ENCODE measurements around the gene GPR158.
"Not testable (repeated sequence)": the region's sequence is repeated elsewhere in the genome, so short reads cannot be mapped to it uniquely, and the experiment has no call there.

The GPR158 gene

DNA sequence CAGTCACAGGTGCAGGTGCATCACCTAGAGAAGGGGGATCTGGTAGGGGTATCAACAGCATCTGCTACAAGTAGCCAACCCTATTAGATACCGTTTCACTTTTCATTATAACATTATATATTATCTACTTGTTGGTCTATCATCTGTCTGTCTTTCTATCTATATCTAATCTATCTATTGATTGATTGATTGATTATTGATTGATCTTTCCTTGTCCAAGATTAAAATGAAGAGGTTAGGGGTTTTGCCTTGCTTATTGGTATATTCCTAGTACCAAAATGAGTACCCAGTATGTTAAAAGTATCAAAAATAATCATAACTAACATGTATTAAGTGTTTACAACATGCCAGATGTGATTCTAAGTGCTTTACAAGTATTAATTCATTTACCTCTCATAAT, 121.5 kb downstream of the GPR158 start:
- Histone ChIP-seq H3K36me3 (ENCODE audit: control insufficient read depth in 1 of 2, insufficient read depth in 2 of 2, low read length in 2 of 2) (no peaks in the 10 kb centered on the region), H3K9me3 (ENCODE audit: control insufficient read depth in 1 of 2, low read length in 2 of 2) (no peaks in the 10 kb centered on the region)

DNA sequence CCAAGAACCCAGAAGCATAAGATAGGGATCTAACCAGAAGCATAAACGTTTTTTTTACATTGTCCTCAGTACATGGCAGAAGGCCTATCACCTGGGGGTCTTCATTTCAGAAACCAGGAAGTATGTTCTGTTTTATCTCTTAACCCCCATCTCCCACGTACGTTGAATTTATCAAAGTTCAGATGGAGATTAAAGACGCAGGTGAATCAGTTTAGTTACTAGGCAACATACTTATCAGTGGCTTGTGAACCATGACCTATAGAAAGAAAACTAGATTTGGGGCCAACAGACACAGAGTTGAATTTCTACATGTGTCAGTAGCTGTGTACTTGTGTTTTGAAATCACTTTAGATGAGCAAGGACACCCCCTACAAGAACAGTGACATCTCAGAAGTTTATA, 122.7 kb downstream of the GPR158 start:
- no peaks in the 10 kb centered on the region for H3K36me3 ChIP-seq (ENCODE audit: control insufficient read depth in 1 of 2, insufficient read depth in 2 of 2, low read length in 2 of 2)
- H3K4me1 ChIP-seq (ENCODE audit: control insufficient read depth in 1 of 2, insufficient read depth in 2 of 2, low read length in 2 of 2) = no peaks in the 10 kb centered on the region
- no peak overlapping the region for H3K9ac ChIP-seq (ENCODE audit: low read depth in 1 of 2, low read length in 2 of 2)
- no peaks in the 10 kb centered on the region for H3K9me3 ChIP-seq (ENCODE audit: control insufficient read depth in 1 of 2, low read length in 2 of 2)
- no peaks in the 10 kb centered on the region for H3K27me3 ChIP-seq (ENCODE audit: control insufficient read depth in 1 of 2, insufficient read depth in 2 of 2, low read length in 2 of 2)
- no peak overlapping the region for H3K4me3 ChIP-seq (ENCODE audit: low read depth in 1 of 2, low read length in 2 of 2)
- no peak overlapping the region for H3K27ac ChIP-seq (ENCODE audit: low read depth, low read length)

More for the DNA sequence above, 121.5 kb downstream of the GPR158 start:
- Histone ChIP-seq H3K4me3 (ENCODE audit: low read depth in 1 of 2, low read length in 2 of 2) (no peak overlapping the region), H3K27me3 (ENCODE audit: control insufficient read depth in 1 of 2, insufficient read depth in 2 of 2, low read length in 2 of 2) (no peaks in the 10 kb centered on the region), H3K4me1 (ENCODE audit: control insufficient read depth in 1 of 2, insufficient read depth in 2 of 2, low read length in 2 of 2) (no peaks in the 10 kb centered on the region), H3K27ac (ENCODE audit: low read depth, low read length) (no peak overlapping the region), H3K9ac (ENCODE audit: low read depth in 1 of 2, low read length in 2 of 2) (no peak overlapping the region)

DNA sequence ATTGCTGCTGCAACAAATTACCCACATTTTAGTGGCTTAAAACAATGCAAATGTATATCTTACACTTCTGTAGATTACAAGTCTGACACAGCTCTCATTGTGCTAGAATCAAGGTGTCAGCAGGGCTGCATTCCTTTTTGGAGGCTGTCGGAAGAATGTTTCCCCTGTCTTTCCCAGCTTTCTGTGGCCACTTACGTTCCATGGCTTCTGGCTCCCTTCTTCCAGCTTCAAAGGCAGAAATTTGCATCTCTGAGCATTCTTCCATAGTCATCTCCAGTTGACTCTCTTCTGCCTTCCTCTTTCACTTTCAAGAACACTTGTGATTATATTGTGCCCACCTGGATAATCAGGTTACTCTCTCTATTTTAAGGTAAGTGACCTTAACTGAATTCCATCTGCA, 125.3 kb downstream of the GPR158 start:
- Histone ChIP-seq H3K4me3 (ENCODE audit: low read depth in 1 of 2, low read length in 2 of 2) (no peak overlapping the region), H3K27me3 (ENCODE audit: control insufficient read depth in 1 of 2, insufficient read depth in 2 of 2, low read length in 2 of 2) (no peaks in the 10 kb centered on the region), H3K27ac (ENCODE audit: low read depth, low read length) (no peak overlapping the region), H3K9ac (ENCODE audit: low read depth in 1 of 2, low read length in 2 of 2) (no peak overlapping the region), H3K36me3 (ENCODE audit: control insufficient read depth in 1 of 2, insufficient read depth in 2 of 2, low read length in 2 of 2) (no peaks in the 10 kb centered on the region), H3K9me3 (ENCODE audit: control insufficient read depth in 1 of 2, low read length in 2 of 2) (no peaks in the 10 kb centered on the region), H3K4me1 (ENCODE audit: control insufficient read depth in 1 of 2, insufficient read depth in 2 of 2, low read length in 2 of 2) (no peaks in the 10 kb centered on the region)

DNA sequence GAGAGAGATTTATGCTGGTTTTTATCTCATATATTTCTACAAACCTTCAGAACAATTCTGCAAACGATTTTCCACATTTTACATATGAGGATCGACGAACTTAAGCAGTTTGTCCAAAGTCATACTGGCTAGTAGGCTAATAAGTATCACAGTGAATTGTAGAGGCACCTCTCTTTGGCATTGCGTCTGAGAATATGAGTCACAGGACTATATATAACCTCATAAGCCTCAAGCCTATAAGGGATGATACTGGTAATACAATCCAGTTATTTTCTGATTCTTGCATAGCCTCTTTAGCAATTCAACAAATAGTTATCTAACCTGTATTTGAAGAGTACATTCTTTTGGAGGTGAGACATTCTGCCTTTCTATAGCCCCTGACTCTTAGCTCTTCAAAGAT, 129.8 kb downstream of the GPR158 start:
- H3K9me3 ChIP-seq (ENCODE audit: control insufficient read depth in 1 of 2, low read length in 2 of 2) = peaks cover 0 to 6% of the 10 kb centered on the region in 2 donors
- no peak overlapping the region for H3K4me3 ChIP-seq (ENCODE audit: low read depth in 1 of 2, low read length in 2 of 2)
- no peak overlapping the region for H3K27ac ChIP-seq (ENCODE audit: low read depth, low read length)
- H3K9ac ChIP-seq (ENCODE audit: low read depth in 1 of 2, low read length in 2 of 2) = no peak overlapping the region
- no peaks in the 10 kb centered on the region for H3K27me3 ChIP-seq (ENCODE audit: control insufficient read depth in 1 of 2, insufficient read depth in 2 of 2, low read length in 2 of 2)
- no peaks in the 10 kb centered on the region for H3K36me3 ChIP-seq (ENCODE audit: control insufficient read depth in 1 of 2, insufficient read depth in 2 of 2, low read length in 2 of 2)
- no peaks in the 10 kb centered on the region for H3K4me1 ChIP-seq (ENCODE audit: control insufficient read depth in 1 of 2, insufficient read depth in 2 of 2, low read length in 2 of 2)

DNA sequence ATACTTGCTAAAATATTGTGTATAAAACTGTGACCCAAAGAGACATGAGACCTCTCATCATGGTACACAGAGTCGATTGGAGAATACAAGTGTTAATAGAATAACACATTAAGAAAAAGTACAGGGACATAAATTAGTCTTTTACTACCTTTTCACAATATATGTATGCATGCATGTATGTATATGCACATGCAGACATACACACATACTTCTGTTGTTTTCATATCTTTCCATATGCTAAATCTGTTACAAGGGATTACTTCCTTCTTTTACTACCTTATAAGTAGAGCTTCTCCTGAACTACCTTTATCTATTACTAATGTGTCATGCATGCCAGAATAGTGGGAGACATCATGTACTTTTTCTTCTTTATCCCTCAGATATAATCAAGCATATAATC, 131.6 kb downstream of the GPR158 start:
- no peaks in the 10 kb centered on the region for H3K36me3 ChIP-seq (ENCODE audit: control insufficient read depth in 1 of 2, insufficient read depth in 2 of 2, low read length in 2 of 2)
- H3K9ac ChIP-seq (ENCODE audit: low read depth in 1 of 2, low read length in 2 of 2) = no peak overlapping the region
- H3K27me3 ChIP-seq (ENCODE audit: control insufficient read depth in 1 of 2, insufficient read depth in 2 of 2, low read length in 2 of 2) = no peaks in the 10 kb centered on the region
- H3K4me3 ChIP-seq (ENCODE audit: low read depth in 1 of 2, low read length in 2 of 2) = no peak overlapping the region
- peaks cover 0 to 6% of the 10 kb centered on the region in 2 donors for H3K9me3 ChIP-seq (ENCODE audit: control insufficient read depth in 1 of 2, low read length in 2 of 2)
- no peaks in the 10 kb centered on the region for H3K4me1 ChIP-seq (ENCODE audit: control insufficient read depth in 1 of 2, insufficient read depth in 2 of 2, low read length in 2 of 2)
- no peak overlapping the region for H3K27ac ChIP-seq (ENCODE audit: low read depth, low read length)

DNA sequence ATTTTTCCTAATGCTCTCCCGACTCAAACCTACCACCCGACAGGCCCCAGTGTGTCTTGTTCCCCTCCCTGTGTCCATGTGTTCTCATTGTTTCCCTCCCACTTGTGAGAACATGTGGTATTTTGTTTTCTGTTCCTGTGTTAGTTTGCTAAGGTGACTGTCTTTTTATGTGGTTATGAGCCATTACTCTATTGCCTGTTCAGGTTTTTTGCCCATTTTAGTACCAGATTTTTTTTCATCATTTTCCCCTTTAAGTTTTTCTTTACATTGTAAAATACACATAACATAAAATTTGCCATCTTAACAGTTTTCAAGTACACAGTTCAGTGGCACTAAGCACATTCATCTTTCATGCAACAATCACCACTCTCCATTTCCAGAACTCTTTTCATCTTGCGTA, 133.5 kb downstream of the GPR158 start:
- H3K4me1 ChIP-seq (ENCODE audit: control insufficient read depth in 1 of 2, insufficient read depth in 2 of 2, low read length in 2 of 2) = no peaks in the 10 kb centered on the region
- no peaks in the 10 kb centered on the region for H3K27me3 ChIP-seq (ENCODE audit: control insufficient read depth in 1 of 2, insufficient read depth in 2 of 2, low read length in 2 of 2)
- H3K4me3 ChIP-seq (ENCODE audit: low read depth in 1 of 2, low read length in 2 of 2) = no peak overlapping the region
- H3K9me3 ChIP-seq (ENCODE audit: control insufficient read depth in 1 of 2, low read length in 2 of 2) = peaks cover 0 to 6% of the 10 kb centered on the region in 2 donors
- no peak overlapping the region for H3K27ac ChIP-seq (ENCODE audit: low read depth, low read length)
- no peak overlapping the region for H3K9ac ChIP-seq (ENCODE audit: low read depth in 1 of 2, low read length in 2 of 2)
- no peaks in the 10 kb centered on the region for H3K36me3 ChIP-seq (ENCODE audit: control insufficient read depth in 1 of 2, insufficient read depth in 2 of 2, low read length in 2 of 2)

DNA sequence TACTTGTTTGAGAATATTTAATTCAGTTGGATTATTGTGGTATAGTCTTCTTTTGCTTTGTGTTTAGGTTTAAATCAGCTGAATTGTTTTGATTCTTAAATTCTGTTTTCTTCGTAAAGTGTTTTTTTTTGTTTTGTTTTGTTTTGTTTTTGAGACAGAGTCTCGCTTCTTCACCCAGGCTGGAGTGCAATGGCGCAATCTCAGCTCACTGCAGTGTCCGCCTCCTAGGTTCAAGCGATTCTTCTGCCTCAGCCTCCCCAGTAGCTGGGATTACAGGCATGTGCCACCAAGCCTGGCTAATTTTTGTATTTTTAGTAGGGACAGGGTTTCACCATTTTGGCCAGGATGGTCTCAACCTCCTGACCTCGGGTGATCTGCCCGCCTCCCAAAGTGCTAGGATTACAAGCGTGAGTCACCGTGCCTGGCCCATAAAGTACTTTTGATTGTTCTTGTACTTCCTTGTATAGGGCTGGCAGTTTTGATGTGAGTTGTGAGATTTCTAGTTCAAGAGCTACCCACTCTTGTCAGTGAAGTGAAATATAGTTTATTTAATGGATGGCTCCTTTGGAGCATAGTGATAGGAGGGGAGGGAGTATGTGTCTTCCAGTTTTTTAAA, 142.9 kb downstream of the GPR158 start:
- H3K9me3 ChIP-seq (ENCODE audit: control insufficient read depth in 1 of 2, low read length in 2 of 2); H3K27ac ChIP-seq (ENCODE audit: low read depth, low read length); H3K27me3 ChIP-seq (ENCODE audit: control insufficient read depth in 1 of 2, insufficient read depth in 2 of 2, low read length in 2 of 2); H3K4me3 ChIP-seq (ENCODE audit: low read depth in 1 of 2, low read length in 2 of 2); H3K4me1 ChIP-seq (ENCODE audit: control insufficient read depth in 1 of 2, insufficient read depth in 2 of 2, low read length in 2 of 2); H3K9ac ChIP-seq (ENCODE audit: low read depth in 1 of 2, low read length in 2 of 2); H3K36me3 ChIP-seq (ENCODE audit: control insufficient read depth in 1 of 2, insufficient read depth in 2 of 2, low read length in 2 of 2): not testable (repeated sequence)

DNA sequence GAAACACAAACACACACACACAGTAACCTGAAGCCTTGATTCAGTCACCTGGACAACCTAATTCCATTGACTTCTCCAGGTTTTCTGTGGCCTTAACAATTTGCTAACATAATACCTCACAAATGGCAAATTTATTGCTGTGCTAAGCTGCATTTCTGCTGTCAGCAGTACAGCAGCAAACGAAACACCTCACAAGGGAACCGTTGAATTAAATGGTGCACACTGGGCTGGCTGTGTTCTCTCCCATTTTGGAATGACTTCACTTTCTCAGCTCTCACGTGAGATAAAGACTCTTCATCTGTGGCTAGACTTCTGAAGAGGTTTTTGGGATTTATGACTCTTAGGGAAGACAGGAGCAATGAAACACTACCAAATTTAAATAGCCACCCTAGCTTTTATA, 152.5 kb downstream of the GPR158 start:
- H3K4me1 ChIP-seq (ENCODE audit: control insufficient read depth in 1 of 2, insufficient read depth in 2 of 2, low read length in 2 of 2) = no peaks in the 10 kb centered on the region
- no peaks in the 10 kb centered on the region for H3K27me3 ChIP-seq (ENCODE audit: control insufficient read depth in 1 of 2, insufficient read depth in 2 of 2, low read length in 2 of 2)
- H3K9me3 ChIP-seq (ENCODE audit: control insufficient read depth in 1 of 2, low read length in 2 of 2) = no peaks in the 10 kb centered on the region
- no peak overlapping the region for H3K27ac ChIP-seq (ENCODE audit: low read depth, low read length)
- H3K36me3 ChIP-seq (ENCODE audit: control insufficient read depth in 1 of 2, insufficient read depth in 2 of 2, low read length in 2 of 2) = no peaks in the 10 kb centered on the region
- H3K4me3 ChIP-seq (ENCODE audit: low read depth in 1 of 2, low read length in 2 of 2) = no peak overlapping the region
- no peak overlapping the region for H3K9ac ChIP-seq (ENCODE audit: low read depth in 1 of 2, low read length in 2 of 2)

DNA sequence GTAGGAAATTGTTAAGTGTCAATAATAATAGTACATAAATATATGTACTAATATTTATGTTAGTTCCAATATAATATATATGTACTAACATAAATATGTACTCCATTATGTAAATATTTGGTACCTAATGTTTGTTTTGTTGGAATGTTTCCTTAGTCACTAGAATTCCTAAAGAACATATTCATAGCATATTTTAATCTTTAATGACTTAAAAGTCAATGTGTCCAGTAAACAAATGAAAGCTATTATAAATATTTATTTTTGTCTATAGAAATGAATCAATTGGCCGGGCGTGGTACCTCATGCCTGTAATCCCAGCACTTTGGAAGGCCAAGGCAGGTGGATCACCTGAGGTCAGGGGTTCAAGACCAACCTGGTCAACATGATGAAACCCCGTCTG, 153.6 kb downstream of the GPR158 start:
- Histone ChIP-seq H3K27me3 (ENCODE audit: control insufficient read depth in 1 of 2, insufficient read depth in 2 of 2, low read length in 2 of 2) (no peaks in the 10 kb centered on the region), H3K36me3 (ENCODE audit: control insufficient read depth in 1 of 2, insufficient read depth in 2 of 2, low read length in 2 of 2) (no peaks in the 10 kb centered on the region), H3K27ac (ENCODE audit: low read depth, low read length) (no peak overlapping the region), H3K9me3 (ENCODE audit: control insufficient read depth in 1 of 2, low read length in 2 of 2) (no peaks in the 10 kb centered on the region), H3K4me3 (ENCODE audit: low read depth in 1 of 2, low read length in 2 of 2) (no peak overlapping the region), H3K9ac (ENCODE audit: low read depth in 1 of 2, low read length in 2 of 2) (no peak overlapping the region), H3K4me1 (ENCODE audit: control insufficient read depth in 1 of 2, insufficient read depth in 2 of 2, low read length in 2 of 2) (no peaks in the 10 kb centered on the region)

DNA sequence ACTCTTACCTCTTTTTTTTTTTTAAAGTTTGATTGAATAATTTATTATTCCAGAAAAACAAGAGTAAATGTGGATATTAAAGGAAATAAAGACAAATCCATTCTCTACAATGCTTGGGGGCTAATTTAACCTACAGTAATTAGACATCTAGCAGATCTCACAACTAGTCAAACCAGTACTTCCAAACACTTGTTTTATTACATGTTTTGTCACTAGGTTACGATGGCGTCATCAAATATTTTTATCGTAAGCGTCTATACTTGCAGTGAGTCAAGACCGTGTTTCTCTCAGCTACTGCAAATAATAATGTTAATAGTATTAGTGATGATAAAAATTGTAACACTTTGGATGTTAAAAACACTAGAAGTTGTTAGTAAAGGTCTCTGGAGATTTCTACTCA, 154.8 kb downstream of the GPR158 start:
- H3K27ac ChIP-seq (ENCODE audit: low read depth, low read length); H3K9me3 ChIP-seq (ENCODE audit: control insufficient read depth in 1 of 2, low read length in 2 of 2); H3K4me1 ChIP-seq (ENCODE audit: control insufficient read depth in 1 of 2, insufficient read depth in 2 of 2, low read length in 2 of 2); H3K27me3 ChIP-seq (ENCODE audit: control insufficient read depth in 1 of 2, insufficient read depth in 2 of 2, low read length in 2 of 2); H3K9ac ChIP-seq (ENCODE audit: low read depth in 1 of 2, low read length in 2 of 2); H3K36me3 ChIP-seq (ENCODE audit: control insufficient read depth in 1 of 2, insufficient read depth in 2 of 2, low read length in 2 of 2); H3K4me3 ChIP-seq (ENCODE audit: low read depth in 1 of 2, low read length in 2 of 2): not testable (repeated sequence)

DNA sequence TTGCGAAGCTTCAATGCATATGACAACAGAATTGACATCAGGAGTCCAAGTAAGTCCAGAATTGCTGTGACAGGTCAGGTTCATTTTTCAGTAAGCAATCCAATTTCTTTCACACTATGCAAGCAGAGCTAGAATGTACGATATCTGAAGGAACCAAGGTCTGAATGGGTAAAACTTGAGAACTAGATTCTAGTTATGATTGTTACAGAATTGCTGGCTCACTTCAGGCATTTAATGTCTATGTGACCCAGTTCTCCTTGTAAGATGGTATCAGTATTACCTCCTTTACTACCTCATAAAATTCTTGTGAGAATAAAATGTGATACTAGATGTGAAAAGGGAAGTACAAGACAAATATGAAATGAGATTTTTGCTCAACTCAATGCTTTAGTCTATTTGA, 159.6 kb downstream of the GPR158 start:
- Histone ChIP-seq H3K9me3 (ENCODE audit: control insufficient read depth in 1 of 2, low read length in 2 of 2) (no peaks in the 10 kb centered on the region), H3K4me1 (ENCODE audit: control insufficient read depth in 1 of 2, insufficient read depth in 2 of 2, low read length in 2 of 2) (no peaks in the 10 kb centered on the region), H3K9ac (ENCODE audit: low read depth in 1 of 2, low read length in 2 of 2) (no peak overlapping the region), H3K27ac (ENCODE audit: low read depth, low read length) (no peak overlapping the region), H3K27me3 (ENCODE audit: control insufficient read depth in 1 of 2, insufficient read depth in 2 of 2, low read length in 2 of 2) (no peaks in the 10 kb centered on the region), H3K4me3 (ENCODE audit: low read depth in 1 of 2, low read length in 2 of 2) (no peak overlapping the region), H3K36me3 (ENCODE audit: control insufficient read depth in 1 of 2, insufficient read depth in 2 of 2, low read length in 2 of 2) (no peaks in the 10 kb centered on the region)
